ENCODE results near the gene NOL6. TPM values are rescaled to one million over a fixed set of nuclear protein-coding genes. Genes with fewer than 3 reads are reported as not detected.

NOL6 gene
- total and polyA plus RNA-seq, 2 of the 13 experiments (the other 11 are each of a cell fraction or from before 2014, with no cell fraction given): 17.0 to 30.2 TPM

DNA sequence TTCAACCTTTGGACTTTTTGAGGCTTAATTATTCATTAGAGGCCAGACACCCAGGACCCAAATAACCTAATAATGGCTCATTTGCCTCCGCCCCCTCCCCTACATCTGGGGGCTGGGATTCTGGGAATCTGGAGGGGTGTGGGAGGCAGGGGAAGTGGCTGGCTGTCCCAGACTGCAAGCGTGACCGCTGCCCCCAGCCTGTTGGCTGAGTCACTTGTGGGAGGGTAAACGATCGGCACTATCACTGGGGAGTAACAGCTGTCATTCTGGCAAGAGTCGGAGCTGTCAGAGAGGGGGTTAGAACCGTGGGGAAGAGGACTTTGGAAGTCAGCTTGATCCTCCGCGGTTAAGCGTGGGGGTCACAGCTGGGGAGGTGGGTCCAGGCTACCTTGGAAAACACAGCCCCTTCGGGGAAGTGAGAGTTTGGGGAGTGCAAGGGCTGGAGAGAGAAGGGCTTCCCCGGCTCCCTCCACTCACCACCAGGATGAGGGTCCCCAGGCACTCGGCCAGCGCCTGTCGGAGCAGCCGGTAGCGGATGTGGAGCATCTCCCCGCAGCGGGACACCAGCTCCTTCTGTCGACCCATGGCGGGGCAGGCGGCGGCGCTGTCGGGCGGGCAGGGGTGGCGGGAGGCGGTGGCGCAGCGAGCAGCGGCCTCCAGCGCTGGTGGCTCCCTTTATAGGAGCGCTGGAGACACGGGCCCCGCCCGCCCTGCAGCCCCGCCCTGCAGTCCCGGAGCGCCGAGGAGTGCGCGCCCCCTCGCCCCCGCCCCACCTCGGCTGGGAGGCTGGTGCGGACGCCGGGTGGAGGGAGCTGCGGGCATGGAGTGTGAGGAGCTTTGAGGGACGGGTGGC is 26.6 kb downstream of the NOL6 start, which contains the start of gene AQP3 (continued):
- TF ChIP-seq, protein P1, sequence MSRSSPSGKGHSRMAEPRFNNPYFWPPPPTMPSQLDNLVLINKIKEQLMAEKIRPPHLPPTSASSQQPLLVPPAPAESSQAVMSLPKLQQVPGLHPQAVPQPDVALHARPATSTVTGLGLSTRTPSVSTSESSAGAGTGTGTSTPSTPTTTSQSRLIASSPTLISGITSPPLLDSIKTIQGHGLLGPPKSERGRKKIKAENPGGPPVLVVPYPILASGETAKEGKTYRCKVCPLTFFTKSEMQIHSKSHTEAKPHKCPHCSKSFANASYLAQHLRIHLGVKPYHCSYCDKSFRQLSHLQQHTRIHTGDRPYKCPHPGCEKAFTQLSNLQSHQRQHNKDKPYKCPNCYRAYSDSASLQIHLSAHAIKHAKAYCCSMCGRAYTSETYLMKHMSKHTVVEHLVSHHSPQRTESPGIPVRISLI (CRISPR knock-in tag; IDR thresholded peaks at IDR 0.05; ENCODE audit: borderline replicate concordance): 0 out of 2 replicates have a peak, but pooled peaks have one; percentile 14
- no peak for TF ChIP-seq ZNF232 (CRISPR knock-in tag; IDR thresholded peaks at IDR 0.05; ENCODE audit: borderline replicate concordance)
- peak; percentile 76 for TF ChIP-seq RAD21 (CRISPR knock-in tag; IDR thresholded peaks at IDR 0.05)
- no peak for TF ChIP-seq MTF2 (CRISPR knock-in tag; IDR thresholded peaks at IDR 0.05; ENCODE audit: borderline replicate concordance)
- no peak for TF ChIP-seq ZNF616 (CRISPR knock-in tag; IDR thresholded peaks at IDR 0.05; ENCODE audit: low read depth)
- TF ChIP-seq HNRNPLL (IDR thresholded peaks at IDR 0.05; ENCODE audit: low read depth, low read length, poor library complexity, severe bottlenecking): peak; percentile 49
- 0 out of 2 replicates have a peak, but pooled peaks have one; percentile 24 for TF ChIP-seq ZNF142 (CRISPR knock-in tag; IDR thresholded peaks at IDR 0.05)
- TF ChIP-seq ZNF737 (CRISPR knock-in tag; IDR thresholded peaks at IDR 0.05; ENCODE audit: borderline replicate concordance): no peak
- TF ChIP-seq, protein P2, sequence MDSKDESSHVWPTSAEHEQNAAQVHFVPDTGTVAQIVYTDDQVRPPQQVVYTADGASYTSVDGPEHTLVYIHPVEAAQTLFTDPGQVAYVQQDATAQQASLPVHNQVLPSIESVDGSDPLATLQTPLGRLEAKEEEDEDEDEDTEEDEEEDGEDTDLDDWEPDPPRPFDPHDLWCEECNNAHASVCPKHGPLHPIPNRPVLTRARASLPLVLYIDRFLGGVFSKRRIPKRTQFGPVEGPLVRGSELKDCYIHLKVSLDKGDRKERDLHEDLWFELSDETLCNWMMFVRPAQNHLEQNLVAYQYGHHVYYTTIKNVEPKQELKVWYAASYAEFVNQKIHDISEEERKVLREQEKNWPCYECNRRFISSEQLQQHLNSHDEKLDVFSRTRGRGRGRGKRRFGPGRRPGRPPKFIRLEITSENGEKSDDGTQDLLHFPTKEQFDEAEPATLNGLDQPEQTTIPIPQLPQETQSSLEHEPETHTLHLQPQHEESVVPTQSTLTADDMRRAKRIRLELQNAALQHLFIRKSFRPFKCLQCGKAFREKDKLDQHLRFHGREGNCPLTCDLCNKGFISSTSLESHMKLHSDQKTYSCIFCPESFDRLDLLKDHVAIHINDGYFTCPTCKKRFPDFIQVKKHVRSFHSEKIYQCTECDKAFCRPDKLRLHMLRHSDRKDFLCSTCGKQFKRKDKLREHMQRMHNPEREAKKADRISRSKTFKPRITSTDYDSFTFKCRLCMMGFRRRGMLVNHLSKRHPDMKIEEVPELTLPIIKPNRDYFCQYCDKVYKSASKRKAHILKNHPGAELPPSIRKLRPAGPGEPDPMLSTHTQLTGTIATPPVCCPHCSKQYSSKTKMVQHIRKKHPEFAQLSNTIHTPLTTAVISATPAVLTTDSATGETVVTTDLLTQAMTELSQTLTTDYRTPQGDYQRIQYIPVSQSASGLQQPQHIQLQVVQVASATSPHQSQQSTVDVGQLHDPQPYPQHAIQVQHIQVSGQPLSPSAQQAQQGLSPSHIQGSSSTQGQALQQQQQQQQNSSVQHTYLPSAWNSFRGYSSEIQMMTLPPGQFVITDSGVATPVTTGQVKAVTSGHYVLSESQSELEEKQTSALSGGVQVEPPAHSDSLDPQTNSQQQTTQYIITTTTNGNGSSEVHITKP (CRISPR knock-in tag; IDR thresholded peaks at IDR 0.05; ENCODE audit: low read depth): no peak
- TF ChIP-seq ZSCAN29 (CRISPR knock-in tag; conservative IDR thresholded peaks at IDR 0.05): 0 out of 2 replicates have a peak, but pooled peaks have one; percentile 58
- peak; percentile 34; the same call in 1 of the 3 replicates for TF ChIP-seq MXI1 (IDR thresholded peaks at IDR 0.05; ENCODE audit: borderline replicate concordance, low read depth, low read length)
- TF ChIP-seq XBP1 (CRISPR knock-in tag; IDR thresholded peaks at IDR 0.05): no peak
- 0 out of 2 replicates have a peak, but pooled peaks have one; percentile 24 for TF ChIP-seq THAP11 (CRISPR knock-in tag; IDR thresholded peaks at IDR 0.05)
- TF ChIP-seq ZNF781 (CRISPR knock-in tag; IDR thresholded peaks at IDR 0.05; ENCODE audit: borderline replicate concordance, not compliant biosample characterization): no peak
- TF ChIP-seq ZKSCAN8 (CRISPR knock-in tag; IDR thresholded peaks at IDR 0.05; ENCODE audit: borderline replicate concordance): no peak
- peak; percentile 53; the same call in 1 of the 2 replicates for TF ChIP-seq BORCS8-MEF2B (CRISPR knock-in tag; IDR thresholded peaks at IDR 0.05)

Measured in HepG2 (cell line).